Endothelial cell of umbilical vein (primary cell): ENCODE results near the gene PTPRCAP. TPM values are rescaled to one million over a fixed set of nuclear protein-coding genes. Genes with fewer than 3 reads are reported as not detected.

Source experiments
- BruUV-seq: library from RNA; stranded (reverse); fragments of 400-500 nt; replicated peaks from 2 replicates; lab custom pipeline; 2021; lab: Mats Ljungman, UMichigan
- CTCF ChIA-PET: fragments of 300-600, 350-600 bp; sonication (Branson Sonifier 250); formaldehyde crosslinking; loops from one replicate; lab custom pipeline; 2021; ENCODE audit warnings: antibody characterized with exemption, inconsistent platforms; lab: Charles Lee
- POLR2A ChIA-PET: fragments of 300-600, 350-600 bp; sonication (Branson Sonifier 250); formaldehyde crosslinking; loops from one replicate; lab custom pipeline; 2021; ENCODE audit warnings: antibody characterized with exemption, inconsistent platforms; lab: Charles Lee
- DNase-seq: peaks from one replicate; pipeline ENCODE4 v3.0.0-alpha.2; 2011; ENCODE audit warnings: low read depth, low spot score
- FAIRE-seq: peaks from 2 replicates; lab custom pipeline; 2011; peaks lifted over from hg19 to GRCh38; lab: Jason Lieb, UNC
- H2AFZ ChIP-seq: 2 replicates; pipeline ENCODE4 v1.6.0; 2012; ENCODE audit warnings: low read depth, low read length, control low read depth, inconsistent platforms
- H3K27ac ChIP-seq: 2 replicates; pipeline ENCODE4 v1.5.1; 2011; ENCODE audit warnings: low read depth, mild to moderate bottlenecking, control low read depth, low read length, moderate library complexity; ENCODE audit not compliant: insufficient read depth
- H3K27me3 ChIP-seq, 2 experiments: 2 replicates each; pipeline versions ENCODE4 v1.6.0 to v1.6.1; 2011; ENCODE audit warnings: low read length in 2 of 2, mixed read lengths in 1 of 2; ENCODE audit not compliant: control insufficient read depth in 2 of 2, insufficient read depth in 2 of 2
- H3K36me3 ChIP-seq, 2 experiments: 2 replicates in 1 of 2; 3 replicates in 1 of 2; pipeline ENCODE4 v1.5.1; 2011; ENCODE audit warnings: low read length in 2 of 2, mild to moderate bottlenecking in 1 of 2, moderate library complexity in 1 of 2; ENCODE audit not compliant: control insufficient read depth in 2 of 2, insufficient read depth in 2 of 2; ENCODE audit errors: extremely low read depth in 1 of 2
- H3K4me1 ChIP-seq: 3 replicates; pipeline ENCODE4 v1.5.1; 2011; ENCODE audit warnings: mild to moderate bottlenecking, low read length; ENCODE audit not compliant: control insufficient read depth, insufficient read depth; ENCODE audit errors: extremely low read depth
- H3K4me2 ChIP-seq: 2 replicates; pipeline ENCODE4 v1.6.1; 2011; ENCODE audit warnings: low read length, control low read depth, mixed read lengths; ENCODE audit not compliant: insufficient read depth
- H3K4me3 ChIP-seq, 3 experiments: fragments of 200-600 bp in 1 of 3; sonication (generic), shearing (Covaris generic) in 1 of 3; replicated peaks in 1 of 3; 2 replicates each; pipeline ENCODE4 v1.5.1; 2011 to 2016; ENCODE audit warnings: control low read depth in 3 of 3, low read length in 3 of 3, mild to moderate bottlenecking in 2 of 3, inconsistent platforms in 1 of 3, low read depth in 1 of 3, moderate library complexity in 1 of 3; ENCODE audit not compliant: insufficient read depth in 1 of 3
- H3K79me2 ChIP-seq: 2 replicates; pipeline ENCODE4 v1.6.0; 2012; ENCODE audit warnings: low read length, inconsistent platforms; ENCODE audit not compliant: control insufficient read depth, insufficient read depth
- H3K9ac ChIP-seq: replicated peaks from 2 replicates; pipeline ENCODE3; 2011; ENCODE audit warnings: low read length, control low read depth; ENCODE audit not compliant: insufficient read depth; ENCODE audit errors: extremely low read depth
- H3K9me1 ChIP-seq: replicated peaks from 3 replicates; pipeline ENCODE4 v1.6.0; 2011; ENCODE audit warnings: mild to moderate bottlenecking, low read length; ENCODE audit not compliant: control insufficient read depth, insufficient read depth; ENCODE audit errors: extremely low read depth
- H3K9me3 ChIP-seq: replicated peaks from 2 replicates; pipeline ENCODE4 v1.5.1; 2012; ENCODE audit warnings: low read length, inconsistent platforms; ENCODE audit not compliant: control insufficient read depth, insufficient read depth
- H4K20me1 ChIP-seq: replicated peaks from 2 replicates; pipeline ENCODE3; 2011; ENCODE audit warnings: mild to moderate bottlenecking, low read length; ENCODE audit not compliant: control insufficient read depth, insufficient read depth; ENCODE audit errors: extremely low read depth
- CTCF ChIP-seq, 2 donors: IDR thresholded peaks; 1 replicate in 1 of 2; 2 replicates in 1 of 2; pipeline ENCODE4 v1.5.1; 2011; ENCODE audit warnings: low read length in 2 of 2, mild to moderate bottlenecking in 2 of 2, moderate library complexity in 2 of 2, control low read depth in 1 of 2, inconsistent platforms in 1 of 2, low read depth in 1 of 2; ENCODE audit not compliant: insufficient read depth in 1 of 2; ENCODE audit errors: extremely low read depth in 1 of 2
- EZH2 ChIP-seq: IDR thresholded peaks from 2 replicates; pipeline ENCODE4 v1.6.1; 2012; ENCODE audit warnings: borderline replicate concordance, low read depth, mild to moderate bottlenecking, moderate library complexity, low read length, inconsistent platforms; ENCODE audit not compliant: severe bottlenecking
- FOS ChIP-seq: IDR thresholded peaks from 2 replicates; pipeline ENCODE4 v1.6.1; 2011; ENCODE audit warnings: mild to moderate bottlenecking, low read length, moderate library complexity, borderline replicate concordance; ENCODE audit not compliant: insufficient read depth
- GATA2 ChIP-seq: IDR thresholded peaks from 2 replicates; pipeline ENCODE4 v1.7.0; 2011; ENCODE audit warnings: low read depth, mild to moderate bottlenecking, moderate library complexity, mixed read lengths, low read length; ENCODE audit not compliant: insufficient read length, insufficient read depth
- JUN ChIP-seq: IDR thresholded peaks from 2 replicates; pipeline ENCODE4 v1.6.1; 2011; ENCODE audit warnings: borderline replicate concordance, low read depth; ENCODE audit not compliant: insufficient read length, insufficient read depth
- MYC ChIP-seq: IDR thresholded peaks from one replicate; pipeline ENCODE4 v1.6.1; 2011; ENCODE audit warnings: mild to moderate bottlenecking, low read depth, low read length
- POLR2A ChIP-seq: IDR thresholded peaks from 2 replicates; pipeline ENCODE4 v1.6.1; 2012; ENCODE audit warnings: low read depth, mild to moderate bottlenecking, control low read depth, low read length
- POLR2AphosphoS5 ChIP-seq: IDR thresholded peaks from 2 replicates; pipeline ENCODE4 v1.6.1; 2012; ENCODE audit warnings: low read depth, mild to moderate bottlenecking, control low read depth, low read length, moderate library complexity; ENCODE audit not compliant: insufficient read depth
- dilution Hi-C: fragments of 300-500 bp; cut with MboI; formaldehyde crosslinking; loops from one replicate; pipeline ENCODE4 v1.15.0; 2019; ENCODE audit warnings: low sequenced_read_pairs; ENCODE audit not compliant: extremely low pct_ligation_motif_present
- intact Hi-C: fragments of 100-400 bp; cut with micrococcal nuclease; formaldehyde crosslinking; loops from one replicate; pipeline ENCODE4 v1.10.0; 2022
- polyA plus RNA-seq, 4 experiments: library from polyadenylated mRNA; depleted of rRNA in 3 of 4; stranded (reverse) in 3 of 4; unstranded in 1 of 4; fragments of >200 nt; gene quantifications; 2 replicates each; pipeline versions ENCODE4 v1.2.1 to v1.2.3, GENCODE V29; 2011 to 2012; ENCODE audit warnings: missing spikeins in 1 of 4
- total RNA-seq: library from RNA; stranded (reverse); gene quantifications from 2 replicates; pipeline ENCODE4 v1.2.3, GENCODE V29; 2021
- TF ChIP-seq, protein P1 (sequence below): IDR thresholded peaks from 2 replicates; pipeline ENCODE4 v1.6.1; 2011; ENCODE audit not compliant: insufficient read depth, insufficient read length

The PTPRCAP gene
- total and polyA plus RNA-seq, 2 donors (not counting 3 experiments of a cell fraction or from before 2014, with no cell fraction given): 3.6 TPM; not detected in 1

DNA sequence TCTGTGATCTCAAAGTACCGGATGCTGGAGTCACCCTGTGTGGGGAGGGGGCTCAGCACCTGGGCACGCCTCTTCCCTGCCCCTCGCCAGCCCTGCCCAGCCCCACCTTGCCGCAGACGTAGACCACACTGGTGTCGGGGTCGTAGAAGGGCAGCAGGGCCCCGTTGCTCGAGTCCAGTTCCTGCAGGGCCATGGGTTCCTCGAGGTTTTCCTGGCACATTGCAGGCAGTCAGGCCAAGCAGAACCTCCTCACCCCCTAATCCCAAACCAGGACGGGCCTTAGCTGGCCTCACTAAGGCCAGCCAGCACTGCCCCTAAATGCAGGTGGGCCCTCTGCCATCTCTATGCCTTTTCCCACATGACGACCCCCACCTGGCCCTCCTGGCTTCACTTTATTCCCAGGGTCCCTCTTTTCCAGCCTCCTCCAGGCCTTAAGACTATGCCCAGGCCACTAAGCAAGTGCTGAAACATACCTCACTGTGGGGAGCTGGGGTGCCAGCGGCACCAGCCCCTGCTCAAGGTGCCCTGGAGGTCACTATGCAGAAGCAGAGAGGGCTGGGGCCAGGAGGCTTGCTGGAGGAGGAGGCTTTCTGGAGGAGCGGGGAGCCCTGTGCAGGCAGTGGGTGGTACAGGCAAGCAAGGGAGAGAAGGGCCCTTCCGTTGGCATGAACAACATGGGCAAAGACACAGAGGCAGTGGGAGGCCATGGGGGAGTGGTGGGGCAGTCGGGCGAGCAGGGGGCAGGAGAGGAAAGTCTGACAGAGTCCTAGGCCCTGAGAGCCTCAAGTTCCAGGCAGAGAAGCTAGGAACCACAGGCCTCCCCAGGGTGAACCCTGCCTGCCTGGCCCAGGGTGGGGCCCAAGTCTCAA lies 3.0 kb upstream of the PTPRCAP start:
- H4K20me1 ChIP-seq: no peaks in the 10 kb centered on the region
- no TSS peak for BruUV-seq
- no peak for DNase-seq
- no peak for FAIRE-seq
- H3K79me2 ChIP-seq: peaks cover 11% of the 10 kb centered on the region
- no peak overlapping the region for H2AFZ ChIP-seq
- H3K4me2 ChIP-seq: no peak overlapping the region
- H3K27me3 ChIP-seq: no peaks in the 10 kb centered on the region
- no peaks in the 10 kb centered on the region for H3K9me1 ChIP-seq
- no peak overlapping the region for H3K9ac ChIP-seq
- dilution Hi-C loops (no loop called here), intact Hi-C loops (no loop called here)
- peaks cover 0 to 27% of the 10 kb centered on the region in 2 experiments for H3K36me3 ChIP-seq
- H3K27ac ChIP-seq: no peak overlapping the region
- ChIA-PET CTCF (no interaction called here), POLR2A (interaction anchor here (0.5 to 0.6 kb wide), 2 partner anchors 18 to 36 kb away, joined by 3 read pairs; no protein-coding TSS in a partner anchor)
- peaks cover 6% of the 10 kb centered on the region for H3K4me1 ChIP-seq
- no peak overlapping the region for H3K4me3 ChIP-seq
- H3K9me3 ChIP-seq: no peaks in the 10 kb centered on the region
- TF ChIP-seq, protein P1, sequence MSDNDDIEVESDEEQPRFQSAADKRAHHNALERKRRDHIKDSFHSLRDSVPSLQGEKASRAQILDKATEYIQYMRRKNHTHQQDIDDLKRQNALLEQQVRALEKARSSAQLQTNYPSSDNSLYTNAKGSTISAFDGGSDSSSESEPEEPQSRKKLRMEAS: no peak
- TF ChIP-seq JUN (no peak), GATA2 (no peak), POLR2AphosphoS5 (no peak), EZH2 (no peak), MYC (no peak), POLR2A (no peak), CTCF (IDR thresholded peaks at IDR 0.05; ENCODE audit: extremely low read depth in 1 of 2, insufficient read depth in 1 of 2, low read depth in 1 of 2, low read length in 2 of 2) (no peak), FOS (no peak)
